Endodermal cell (in vitro differentiated cells): Measurements from ENCODE around the gene JAML. TPM values are rescaled to one million over a fixed set of nuclear protein-coding genes. Genes with fewer than 3 reads are reported as not detected.

Source experiments
- DNase-seq: peaks from one replicate; pipeline ENCODE4 v3.0.0-alpha.2; 2017
- H3K27ac ChIP-seq: 2 replicates; pipeline ENCODE4 v1.5.1; 2013; ENCODE audit warnings: mild to moderate bottlenecking, low read depth, low read length, moderate library complexity
- H3K27me3 ChIP-seq: 2 replicates; pipeline ENCODE4 v1.6.1; 2013; ENCODE audit warnings: mild to moderate bottlenecking, low read length, moderate library complexity; ENCODE audit not compliant: insufficient read depth, control insufficient read depth, poor library complexity, severe bottlenecking
- H3K36me3 ChIP-seq: 2 replicates; pipeline ENCODE4 v1.7.0; 2013; ENCODE audit warnings: mild to moderate bottlenecking, low read length, moderate library complexity; ENCODE audit not compliant: control insufficient read depth, insufficient read depth
- H3K4me1 ChIP-seq: one replicate; pipeline ENCODE4 v1.7.0; 2013; ENCODE audit warnings: low read length; ENCODE audit not compliant: control insufficient read depth, insufficient read depth
- H3K4me3 ChIP-seq: 2 replicates; pipeline ENCODE4 v1.5.1; 2013; ENCODE audit warnings: mild to moderate bottlenecking, low read length, moderate library complexity
- H3K9ac ChIP-seq: 2 replicates; pipeline ENCODE4 v1.6.1; 2013; ENCODE audit warnings: mild to moderate bottlenecking, low read length, moderate library complexity; ENCODE audit not compliant: poor library complexity, severe bottlenecking; ENCODE audit errors: extremely low read depth
- H3K9me3 ChIP-seq: 2 replicates; pipeline ENCODE4 v1.6.1; 2013; ENCODE audit warnings: mild to moderate bottlenecking, low read length, moderate library complexity; ENCODE audit not compliant: control insufficient read depth
- H3K27ac Mint-ChIP-seq: 2 replicates; pipeline ENCODE4 v1.8.0; 2020; ENCODE audit warnings: mixed read lengths
- H3K27me3 Mint-ChIP-seq: 2 replicates; pipeline ENCODE4 v1.8.0; 2021; ENCODE audit warnings: mild to moderate bottlenecking, mixed read lengths; ENCODE audit not compliant: insufficient read depth
- H3K36me3 Mint-ChIP-seq: 2 replicates; pipeline ENCODE4 v1.8.0; 2020; ENCODE audit warnings: low read depth, mixed read lengths
- H3K4me1 Mint-ChIP-seq: 2 replicates; pipeline ENCODE4 v1.8.0; 2020; ENCODE audit warnings: mixed read lengths
- H3K4me3 Mint-ChIP-seq: 2 replicates; pipeline ENCODE4 v1.8.0; 2020; ENCODE audit warnings: mild to moderate bottlenecking, moderate library complexity, mixed read lengths
- H3K9me3 Mint-ChIP-seq: 2 replicates; pipeline ENCODE4 v1.8.0; 2020; ENCODE audit warnings: mild to moderate bottlenecking, mixed read lengths
- CTCF ChIP-seq: fragments of 200-600 bp; sonication (generic); conservative IDR thresholded peaks from 2 replicates; pipeline ENCODE4 v1.5.0; 2021; ENCODE audit warnings: antibody characterized with exemption, mild to moderate bottlenecking
- WGBS, 2 experiments: methylation state at CpG; one replicate each; pipeline versions ENCODE4 v1.1.5 to v1.1.7; 2013; ENCODE audit warnings: missing lambda C conversion rate in 2 of 2, mixed read lengths in 1 of 2; ENCODE audit not compliant: insufficient coverage in 1 of 2, insufficient read length in 1 of 2; 5-methylcytosine and 5-hydroxymethylcytosine counted together
- total RNA-seq, 2 donors: library from RNA; stranded (reverse); fragmentation: NEBNext Ultra II Directional in 1 of 2; extraction: Animal tissue kit (Norgen Biotek cat#: 25700) in 1 of 2; gene quantifications; 2 replicates in 1 of 2; 3 replicates in 1 of 2; pipeline ENCODE4 v1.2.1, GENCODE V29; 2021

Gene JAML
- total RNA-seq, 2 donors from 2014 or later, result 0.40 to 0.55 TPM

- H3K4me3 ChIP-seq, result no peak overlapping the region
- Mint-ChIP-seq H3K4me1 (peaks cover 39% of the 10 kb centered on the region), H3K27me3 (peaks cover 12% of the 10 kb centered on the region), H3K27ac (no peak overlapping the region), H3K36me3 (no peaks in the 10 kb centered on the region), H3K9me3 (no peaks in the 10 kb centered on the region), H3K4me3 (no peak overlapping the region)
- H3K27ac ChIP-seq, result no peak overlapping the region
- no peak overlapping the region for H3K9ac ChIP-seq
- no peak for DNase-seq
- H3K4me1 ChIP-seq, result peaks cover 5% of the 10 kb centered on the region
- TF ChIP-seq CTCF, result no peak
- 83 to 93% methylated on average over 1 to 3 of the region's 3 CpGs for WGBS, 2 experiments
- H3K9me3 ChIP-seq, result no peaks in the 10 kb centered on the region
- no peaks in the 10 kb centered on the region for H3K36me3 ChIP-seq
- no peaks in the 10 kb centered on the region for H3K27me3 ChIP-seq
Observed at GRCh38 chr11:118215262-118215661, 9.5 kb downstream of the JAML start.

GRCh38 chr11:118214210-118214914 is 10.4 kb downstream of the JAML start:
- H3K4me3 ChIP-seq, result no peak overlapping the region
- H3K36me3 Mint-ChIP-seq, result no peaks in the 10 kb centered on the region
- no peak overlapping the region for H3K9ac ChIP-seq
- H3K9me3 ChIP-seq, result no peaks in the 10 kb centered on the region
- peaks cover 40% of the 10 kb centered on the region for H3K4me1 Mint-ChIP-seq
- no peak for DNase-seq
- H3K9me3 Mint-ChIP-seq, result no peaks in the 10 kb centered on the region
- H3K27ac ChIP-seq, result no peak overlapping the region
- H3K4me3 Mint-ChIP-seq, result no peak overlapping the region
- no peak overlapping the region for H3K27ac Mint-ChIP-seq
- H3K36me3 ChIP-seq, result no peaks in the 10 kb centered on the region
- no peaks in the 10 kb centered on the region for H3K27me3 ChIP-seq
- no peak for TF ChIP-seq CTCF
- WGBS, 2 experiments, result 90 to 100% methylated on average over 4 to 6 of the region's 6 CpGs
- peaks cover 7% of the 10 kb centered on the region for H3K27me3 Mint-ChIP-seq
- H3K4me1 ChIP-seq, result peaks cover 5% of the 10 kb centered on the region

- 91% methylated on average over 2 of the region's 2 CpGs; no CpG with 5 or more reads in 1 of the 2 experiments for WGBS, 2 experiments
- H3K27ac ChIP-seq, result no peak overlapping the region
- no peaks in the 10 kb centered on the region for H3K36me3 ChIP-seq
- no peak for TF ChIP-seq CTCF
- H3K9me3 Mint-ChIP-seq, result no peaks in the 10 kb centered on the region
- no peaks in the 10 kb centered on the region for H3K36me3 Mint-ChIP-seq
- H3K4me3 ChIP-seq, result no peak overlapping the region
- peaks cover 8% of the 10 kb centered on the region for H3K27me3 Mint-ChIP-seq
- DNase-seq, result no peak
- no peak overlapping the region for H3K9ac ChIP-seq
- no peaks in the 10 kb centered on the region for H3K9me3 ChIP-seq
- peaks cover 5% of the 10 kb centered on the region for H3K4me1 ChIP-seq
- H3K4me3 Mint-ChIP-seq, result no peak overlapping the region
- no peaks in the 10 kb centered on the region for H3K27me3 ChIP-seq
- no peak overlapping the region for H3K27ac Mint-ChIP-seq
- H3K4me1 Mint-ChIP-seq, result peaks cover 40% of the 10 kb centered on the region
Observed at GRCh38 chr11:118213781-118214180, 11.0 kb downstream of the JAML start.
